Measurements from ENCODE around the gene ABITRAM. TPM values are rescaled to one million over a fixed set of nuclear protein-coding genes. Genes with fewer than 3 reads are reported as not detected.
"Not testable (repeated sequence)": the region's sequence is repeated elsewhere in the genome, so short reads cannot be mapped to it uniquely, and the experiment has no call there.

Gene ABITRAM
- total RNA-seq, 1 experiment from 2014 or later, result 23.6 TPM

GRCh38 chr9:108961151-108961550 is 27.0 kb downstream of the ABITRAM start:
- POLR2A ChIA-PET (ENCODE audit: unreplicated experiment), result no interaction called here

GRCh38 chr9:108963459-108964143 is 29.4 kb downstream of the ABITRAM start:
- Histone ChIP-seq H3K79me2 (ENCODE audit: low read depth) (no peaks in the 10 kb centered on the region), H3K4me2 (no peak overlapping the region), H3F3A (ENCODE audit: insufficient read depth, low read depth) (peaks cover 8% of the 10 kb centered on the region; the same call in 1 of the 2 replicates), H3K4me3 (no peak overlapping the region), H3K9me3 (ENCODE audit: insufficient read depth, low read depth) (no peaks in the 10 kb centered on the region), H3K4me1 (replicated peaks; ENCODE audit: insufficient read depth) (no peaks in the 10 kb centered on the region), H3K27ac (no peak overlapping the region), H3K9me2 (ENCODE audit: insufficient read depth) (no peaks in the 10 kb centered on the region), H4K20me1 (ENCODE audit: insufficient read depth) (no peaks in the 10 kb centered on the region), H2AFZ (no peak overlapping the region), H3K36me3 (ENCODE audit: low read depth) (peaks cover 12% of the 10 kb centered on the region; the same call in 1 of the 2 replicates), H3K27me3 (ENCODE audit: insufficient read depth, low read depth) (no peaks in the 10 kb centered on the region)
- BruUV-seq (replicated peaks), result no TSS peak
- POLR2A ChIA-PET (ENCODE audit: unreplicated experiment), result interaction anchor here (0.6 kb wide), 1 partner anchor 128 kb away, joined by 9 read pairs; no protein-coding TSS in a partner anchor
- TF ChIP-seq EZH2 (IDR thresholded peaks at IDR 0.05; ENCODE audit: low read depth) (no peak), CTCF (conservative IDR thresholded peaks at IDR 0.05) (no peak)
- intact Hi-C loops (cut with micrococcal nuclease; ENCODE audit: unreplicated experiment), result no loop called here
- CTCF ChIA-PET, result no interaction called here
- DNase-seq, result no peak

More at GRCh38 chr9:108961151-108961550, 27.0 kb downstream of the ABITRAM start:
- Histone ChIP-seq H3K4me1 (replicated peaks; ENCODE audit: insufficient read depth) (no peaks in the 10 kb centered on the region), H3K4me2 (no peak overlapping the region), H2AFZ (no peak overlapping the region), H3F3A (ENCODE audit: insufficient read depth, low read depth) (peaks cover 9% of the 10 kb centered on the region; the same call in 1 of the 2 replicates), H3K36me3 (ENCODE audit: low read depth) (peaks cover 9% of the 10 kb centered on the region), H3K27ac (no peak overlapping the region), H3K9me3 (ENCODE audit: insufficient read depth, low read depth) (no peaks in the 10 kb centered on the region), H3K79me2 (ENCODE audit: low read depth) (no peaks in the 10 kb centered on the region), H3K9me2 (ENCODE audit: insufficient read depth) (no peaks in the 10 kb centered on the region), H3K27me3 (ENCODE audit: insufficient read depth, low read depth) (no peaks in the 10 kb centered on the region), H4K20me1 (ENCODE audit: insufficient read depth) (no peaks in the 10 kb centered on the region), H3K4me3 (no peak overlapping the region)
- no peak for DNase-seq
- no TSS peak for BruUV-seq (replicated peaks)
- intact Hi-C loops (cut with micrococcal nuclease; ENCODE audit: unreplicated experiment), result no loop called here
- TF ChIP-seq CTCF (conservative IDR thresholded peaks at IDR 0.05) (no peak), EZH2 (IDR thresholded peaks at IDR 0.05; ENCODE audit: low read depth) (no peak)
- CTCF ChIA-PET, result no interaction called here

GRCh38 chr9:108967916-108968315 is 33.7 kb downstream of the ABITRAM start:
- Histone ChIP-seq H3K9me2 (ENCODE audit: insufficient read depth) (no peaks in the 10 kb centered on the region), H3K36me3 (ENCODE audit: low read depth) (peaks cover 18% of the 10 kb centered on the region; the same call in 1 of the 2 replicates), H3K4me2 (no peak overlapping the region), H3K79me2 (ENCODE audit: low read depth) (no peaks in the 10 kb centered on the region), H4K20me1 (ENCODE audit: insufficient read depth) (no peaks in the 10 kb centered on the region), H3K9me3 (ENCODE audit: insufficient read depth, low read depth) (no peaks in the 10 kb centered on the region), H3K4me1 (replicated peaks; ENCODE audit: insufficient read depth) (no peaks in the 10 kb centered on the region), H3K27ac (no peak overlapping the region), H2AFZ (no peak overlapping the region), H3F3A (ENCODE audit: insufficient read depth, low read depth) (peaks cover 8% of the 10 kb centered on the region; the same call in 1 of the 2 replicates), H3K27me3 (ENCODE audit: insufficient read depth, low read depth) (no peaks in the 10 kb centered on the region), H3K4me3 (no peak overlapping the region)
- no peak for DNase-seq
- ChIA-PET POLR2A (ENCODE audit: unreplicated experiment) (no interaction called here), CTCF (no interaction called here)
- BruUV-seq (replicated peaks), result no TSS peak
- intact Hi-C loops (cut with micrococcal nuclease; ENCODE audit: unreplicated experiment), result no loop called here
- TF ChIP-seq CTCF (conservative IDR thresholded peaks at IDR 0.05) (no peak), EZH2 (IDR thresholded peaks at IDR 0.05; ENCODE audit: low read depth) (no peak)

GRCh38 chr9:108971392-108971791 is 37.2 kb downstream of the ABITRAM start:
- POLR2A ChIA-PET (ENCODE audit: unreplicated experiment); H3F3A ChIP-seq (ENCODE audit: insufficient read depth, low read depth); H3K4me1 ChIP-seq (replicated peaks; ENCODE audit: insufficient read depth); H3K36me3 ChIP-seq (ENCODE audit: low read depth); BruUV-seq (replicated peaks); H3K4me2 ChIP-seq; H3K9me3 ChIP-seq (ENCODE audit: insufficient read depth, low read depth); H2AFZ ChIP-seq; intact Hi-C loops (cut with micrococcal nuclease; ENCODE audit: unreplicated experiment); H3K4me3 ChIP-seq; H3K27ac ChIP-seq; DNase-seq; H3K27me3 ChIP-seq (ENCODE audit: insufficient read depth, low read depth); H4K20me1 ChIP-seq (ENCODE audit: insufficient read depth); CTCF ChIA-PET; H3K79me2 ChIP-seq (ENCODE audit: low read depth); H3K9me2 ChIP-seq (ENCODE audit: insufficient read depth): not testable (repeated sequence)

Data from PC-9 (cell line).